ENCODE results near the gene PAM.

The PAM gene

DNA sequence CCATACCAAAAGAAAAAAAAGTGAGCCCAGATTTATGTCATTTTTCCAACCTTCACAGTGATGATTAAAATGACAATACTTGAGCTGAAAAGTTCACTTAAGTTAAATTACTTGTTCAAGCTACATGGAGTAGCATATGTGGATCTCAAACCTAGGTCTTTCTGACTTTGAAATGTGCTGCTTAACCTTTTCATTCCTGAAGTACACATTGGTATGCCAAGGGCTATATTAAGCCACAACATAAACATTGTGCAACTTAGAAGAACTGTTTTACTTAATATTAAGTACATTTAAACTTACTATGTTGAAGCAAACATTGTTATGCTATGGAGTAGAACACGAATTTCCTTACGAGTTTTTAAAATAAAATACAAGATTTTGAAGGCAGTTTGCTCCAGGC, 259.9 kb downstream of the PAM start:
- TF ChIP-seq TAF1 (IDR thresholded peaks at IDR 0.05; ENCODE audit: borderline replicate concordance, insufficient read depth, low read length) (no peak), REST (IDR thresholded peaks at IDR 0.05; ENCODE audit: insufficient read depth in 1 of 2, low read depth in 2 of 2, low read length in 2 of 2) (no peak), FOXP2 (optimal IDR thresholded peaks at IDR 0.05; ENCODE audit: borderline replicate concordance, extremely low read depth, extremely low read length, insufficient read depth) (no peak), POLR2AphosphoS5 (IDR thresholded peaks at IDR 0.05; ENCODE audit: low read depth, low read length) (no peak), SIN3A (IDR thresholded peaks at IDR 0.05; ENCODE audit: borderline replicate concordance, insufficient read depth, low read length) (no peak)

GRCh38 chr5:103016167-103016566, 261.1 kb downstream of the PAM start:
- no peak for TF ChIP-seq TAF1 (IDR thresholded peaks at IDR 0.05; ENCODE audit: borderline replicate concordance, insufficient read depth, low read length)
- TF ChIP-seq FOXP2 (optimal IDR thresholded peaks at IDR 0.05; ENCODE audit: borderline replicate concordance, extremely low read depth, extremely low read length, insufficient read depth): no peak
- TF ChIP-seq POLR2AphosphoS5 (IDR thresholded peaks at IDR 0.05; ENCODE audit: low read depth, low read length): no peak
- TF ChIP-seq SIN3A (IDR thresholded peaks at IDR 0.05; ENCODE audit: borderline replicate concordance, insufficient read depth, low read length): no peak
- no peak for TF ChIP-seq REST (IDR thresholded peaks at IDR 0.05; ENCODE audit: insufficient read depth in 1 of 2, low read depth in 2 of 2, low read length in 2 of 2)

- TF ChIP-seq FOXP2 (optimal IDR thresholded peaks at IDR 0.05; ENCODE audit: borderline replicate concordance, extremely low read depth, extremely low read length, insufficient read depth): no peak
- no peak for TF ChIP-seq REST (IDR thresholded peaks at IDR 0.05; ENCODE audit: insufficient read depth in 1 of 2, low read depth in 2 of 2, low read length in 2 of 2)
- TF ChIP-seq POLR2AphosphoS5 (IDR thresholded peaks at IDR 0.05; ENCODE audit: low read depth, low read length): no peak
- TF ChIP-seq TAF1 (IDR thresholded peaks at IDR 0.05; ENCODE audit: borderline replicate concordance, insufficient read depth, low read length): no peak
- TF ChIP-seq SIN3A (IDR thresholded peaks at IDR 0.05; ENCODE audit: borderline replicate concordance, insufficient read depth, low read length): no peak
These were observed 264.7 kb downstream of the PAM start for GRCh38 chr5:103019804-103020203.

DNA sequence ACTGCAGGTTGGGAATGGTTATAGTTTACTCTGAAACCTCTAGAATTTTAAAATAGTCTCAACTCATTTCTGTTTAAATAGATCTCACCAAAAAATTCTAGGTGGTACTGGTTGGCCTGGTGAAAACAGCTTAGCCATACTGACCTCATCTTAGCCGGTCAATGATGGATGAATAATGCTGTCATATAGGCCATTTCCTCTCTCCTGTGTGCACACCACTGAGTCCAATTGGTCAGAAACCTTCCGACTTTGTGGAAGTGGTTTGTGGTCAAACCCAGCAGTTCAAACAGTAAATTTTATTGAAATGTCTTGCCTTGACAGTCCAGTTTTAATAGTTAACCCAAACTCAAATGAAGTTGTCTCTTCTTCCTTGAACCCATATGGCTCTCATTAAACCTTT, 266.2 kb downstream of the PAM start:
- TF ChIP-seq FOXP2 (optimal IDR thresholded peaks at IDR 0.05; ENCODE audit: borderline replicate concordance, extremely low read depth, extremely low read length, insufficient read depth) (no peak), SIN3A (IDR thresholded peaks at IDR 0.05; ENCODE audit: borderline replicate concordance, insufficient read depth, low read length) (no peak), REST (IDR thresholded peaks at IDR 0.05; ENCODE audit: insufficient read depth in 1 of 2, low read depth in 2 of 2, low read length in 2 of 2) (no peak), POLR2AphosphoS5 (IDR thresholded peaks at IDR 0.05; ENCODE audit: low read depth, low read length) (no peak), TAF1 (IDR thresholded peaks at IDR 0.05; ENCODE audit: borderline replicate concordance, insufficient read depth, low read length) (no peak)

- TF ChIP-seq REST (IDR thresholded peaks at IDR 0.05; ENCODE audit: insufficient read depth in 1 of 2, low read depth in 2 of 2, low read length in 2 of 2) (no peak), FOXP2 (optimal IDR thresholded peaks at IDR 0.05; ENCODE audit: borderline replicate concordance, extremely low read depth, extremely low read length, insufficient read depth) (no peak), SIN3A (IDR thresholded peaks at IDR 0.05; ENCODE audit: borderline replicate concordance, insufficient read depth, low read length) (no peak), POLR2AphosphoS5 (IDR thresholded peaks at IDR 0.05; ENCODE audit: low read depth, low read length) (no peak), TAF1 (IDR thresholded peaks at IDR 0.05; ENCODE audit: borderline replicate concordance, insufficient read depth, low read length) (no peak)
These were observed 272.2 kb downstream of the PAM start for GRCh38 chr5:103027267-103027666.

All from PFSK-1 (cell line).